H1 (cell line): ENCODE measurements around the gene GPC2. TPM values are rescaled to one million over a fixed set of nuclear protein-coding genes. Genes with fewer than 3 reads are reported as not detected.

Experiments
- CTCF ChIA-PET: fragments of 300-600 bp; sonication (Branson Sonifier 250); formaldehyde crosslinking; loops from one replicate; lab custom pipeline; 2021; ENCODE audit not compliant: partially characterized antibody; lab: Charles Lee
- POLR2A ChIA-PET: fragments of 300-600 bp; sonication (Branson Sonifier 250); formaldehyde crosslinking; loops from one replicate; lab custom pipeline; 2021; ENCODE audit warnings: inconsistent platforms; ENCODE audit not compliant: partially characterized antibody; lab: Charles Lee
- DNase-seq, 2 experiments: peaks; one replicate each; pipeline versions ENCODE4 v3.0.0 to v3.0.0-alpha.2; 2010 to 2022; ENCODE audit warnings: low spot score in 2 of 2, low read depth in 1 of 2, mixed read lengths in 1 of 2
- FAIRE-seq: peaks from 2 replicates; lab custom pipeline; 2011; peaks lifted over from hg19 to GRCh38; lab: Jason Lieb, UNC
- H2AFZ ChIP-seq: 2 replicates; pipeline ENCODE4 v1.8.1; 2012; ENCODE audit warnings: low read length, inconsistent platforms
- H2AK5ac ChIP-seq: 2 replicates; pipeline ENCODE4 v1.6.1; 2013; ENCODE audit warnings: low read depth, low read length
- H2BK120ac ChIP-seq: replicated peaks from 2 replicates; pipeline ENCODE3; 2013; ENCODE audit warnings: low read depth, low read length, inconsistent platforms
- H2BK12ac ChIP-seq: 2 replicates; pipeline ENCODE4 v1.6.1; 2013; ENCODE audit warnings: low read depth, low read length
- H2BK15ac ChIP-seq: 2 replicates; pipeline ENCODE4 v1.6.1; 2013; ENCODE audit warnings: low read length
- H2BK20ac ChIP-seq: 2 replicates; pipeline ENCODE4 v1.6.1; 2013; ENCODE audit warnings: low read length
- H2BK5ac ChIP-seq: 2 replicates; pipeline ENCODE4 v1.6.1; 2013; ENCODE audit warnings: low read depth, low read length
- H3K14ac ChIP-seq: 2 replicates; pipeline ENCODE4 v1.6.1; 2013; ENCODE audit warnings: inconsistent platforms; ENCODE audit not compliant: insufficient read length
- H3K18ac ChIP-seq: 2 replicates; pipeline ENCODE4 v1.6.1; 2013; ENCODE audit warnings: low read length; ENCODE audit errors: extremely low read depth
- H3K23ac ChIP-seq: 2 replicates; pipeline ENCODE4 v1.6.1; 2013; ENCODE audit warnings: inconsistent platforms; ENCODE audit not compliant: insufficient read length
- H3K23me2 ChIP-seq: 2 replicates; pipeline ENCODE4 v1.6.1; 2013; ENCODE audit warnings: low read depth, low read length
- H3K27ac ChIP-seq: 2 replicates; pipeline ENCODE4 v1.6.1; 2011; ENCODE audit warnings: low read depth, low read length, inconsistent platforms
- H3K27me3 ChIP-seq, 4 experiments: replicated peaks in 1 of 4; 1 replicate in 1 of 4; 2 replicates in 3 of 4; pipeline versions ENCODE4 v1.6.1 to v1.8.1; 2011 to 2013; ENCODE audit warnings: low read length in 3 of 4, mild to moderate bottlenecking in 3 of 4, inconsistent platforms in 2 of 4, mixed read lengths in 2 of 4, moderate library complexity in 1 of 4; ENCODE audit not compliant: control insufficient read depth in 3 of 4, insufficient read depth in 3 of 4; ENCODE audit errors: extremely low read depth in 1 of 4
- H3K36me3 ChIP-seq, 4 experiments: 2 replicates each; pipeline versions ENCODE4 v1.6.1 to v1.8.1; 2011 to 2013; ENCODE audit warnings: mild to moderate bottlenecking in 4 of 4, low read length in 3 of 4, moderate library complexity in 2 of 4, control low read depth in 1 of 4, inconsistent platforms in 1 of 4; ENCODE audit not compliant: insufficient read depth in 4 of 4, control insufficient read depth in 2 of 4
- H3K4ac ChIP-seq: replicated peaks from 2 replicates; pipeline ENCODE3; 2013; ENCODE audit warnings: low read length, low read depth, mixed read lengths, inconsistent platforms; ENCODE audit not compliant: insufficient read length
- H3K4me1 ChIP-seq, 4 experiments: replicated peaks in 1 of 4; 1 replicate in 1 of 4; 2 replicates in 3 of 4; pipeline versions ENCODE4 v1.6.1 to v1.8.1; 2011 to 2013; ENCODE audit warnings: low read length in 3 of 4, inconsistent platforms in 2 of 4, mixed read lengths in 1 of 4; ENCODE audit not compliant: insufficient read depth in 4 of 4, control insufficient read depth in 3 of 4
- H3K4me2 ChIP-seq, 2 experiments: 2 replicates each; pipeline versions ENCODE4 v1.6.1 to v1.8.1; 2011 to 2013; ENCODE audit warnings: low read depth in 2 of 2, low read length in 2 of 2, control low read depth in 1 of 2, inconsistent platforms in 1 of 2, mild to moderate bottlenecking in 1 of 2; ENCODE audit not compliant: insufficient read depth in 1 of 2
- H3K4me3 ChIP-seq, 4 experiments: fragments of 200-600, 300-600 bp in 1 of 4; sonication (generic), shearing (Covaris generic), sonication (Bioruptor Twin) in 1 of 4; 2 replicates each; pipeline versions ENCODE4 v1.5.1 to v1.8.1; 2011 to 2016; ENCODE audit warnings: low read length in 4 of 4, low read depth in 3 of 4, control low read depth in 2 of 4, inconsistent platforms in 2 of 4, mild to moderate bottlenecking in 2 of 4, mixed read lengths in 1 of 4, moderate library complexity in 1 of 4; ENCODE audit not compliant: insufficient read depth in 2 of 4; ENCODE audit errors: extremely low read depth in 1 of 4
- H3K56ac ChIP-seq: replicated peaks from 2 replicates; pipeline ENCODE3; 2013; ENCODE audit warnings: low read depth, mild to moderate bottlenecking, mixed read lengths, low read length, inconsistent platforms; ENCODE audit not compliant: insufficient read length
- H3K79me1 ChIP-seq: 2 replicates; pipeline ENCODE4 v1.6.1; 2013; ENCODE audit warnings: low read depth, low read length, control low read depth
- H3K79me2 ChIP-seq, 2 experiments: 2 replicates each; pipeline versions ENCODE4 v1.6.1 to v1.8.1; 2012 to 2013; ENCODE audit warnings: low read length in 2 of 2, mild to moderate bottlenecking in 2 of 2, inconsistent platforms in 1 of 2; ENCODE audit not compliant: insufficient read depth in 2 of 2, control insufficient read depth in 1 of 2
- H3K9ac ChIP-seq, 4 experiments: replicated peaks in 1 of 4; 1 replicate in 1 of 4; 2 replicates in 3 of 4; pipeline versions ENCODE4 v1.6.1 to v1.8.1; 2011 to 2013; ENCODE audit warnings: low read depth in 3 of 4, low read length in 3 of 4, control low read depth in 2 of 4, mild to moderate bottlenecking in 2 of 4, moderate library complexity in 2 of 4, inconsistent platforms in 1 of 4; ENCODE audit errors: extremely low read depth in 1 of 4
- H3K9me3 ChIP-seq, 2 experiments: 2 replicates each; pipeline versions ENCODE4 v1.6.1 to v1.8.1; 2012 to 2013; ENCODE audit warnings: mild to moderate bottlenecking in 2 of 2, moderate library complexity in 2 of 2, control low read depth in 1 of 2, inconsistent platforms in 1 of 2, low read depth in 1 of 2, low read length in 1 of 2, mixed read lengths in 1 of 2; ENCODE audit not compliant: insufficient read depth in 2 of 2
- H4K20me1 ChIP-seq, 2 experiments: replicated peaks in 1 of 2; 2 replicates each; pipeline versions ENCODE3 to v1.8.1; 2011 to 2013; ENCODE audit warnings: inconsistent platforms in 2 of 2, low read length in 2 of 2, mild to moderate bottlenecking in 1 of 2; ENCODE audit not compliant: insufficient read depth in 2 of 2, control insufficient read depth in 1 of 2
- H4K5ac ChIP-seq: 2 replicates; pipeline ENCODE4 v1.6.1; 2013; ENCODE audit warnings: low read length, low read depth, mixed read lengths, inconsistent platforms; ENCODE audit not compliant: insufficient read length
- H4K8ac ChIP-seq: 2 replicates; pipeline ENCODE4 v1.8.0; 2013; ENCODE audit warnings: mild to moderate bottlenecking, moderate library complexity, low read length, inconsistent platforms; ENCODE audit not compliant: insufficient read depth; ENCODE audit errors: extremely low read depth
- H4K91ac ChIP-seq: replicated peaks from 2 replicates; pipeline ENCODE3; 2013; ENCODE audit warnings: low read length, mixed read lengths, inconsistent platforms; ENCODE audit not compliant: insufficient read length
- BRCA1 ChIP-seq: IDR thresholded peaks from 2 replicates; pipeline ENCODE4 v1.6.1; 2012; ENCODE audit warnings: low read depth, low read length, improper control_type of control experiment
- WGBS, 2 experiments: shearing (Covaris generic) in 1 of 2; methylation state at CpG; one replicate each; pipeline versions ENCODE4 v1.1.6 to v1.1.7; 2013 to 2015; ENCODE audit warnings: low lambda C conversion rate in 2 of 2, mixed read lengths in 2 of 2, inconsistent platforms in 1 of 2, low coverage in 1 of 2, missing lambda C conversion rate in 1 of 2; ENCODE audit not compliant: insufficient replicate concordance in 2 of 2, insufficient coverage in 1 of 2, insufficient read length in 1 of 2; ENCODE audit errors: extremely low coverage in 1 of 2, missing lambda C conversion rate in 1 of 2; 5-methylcytosine and 5-hydroxymethylcytosine counted together
- polyA plus RNA-seq, 7 experiments: library from polyadenylated mRNA; depleted of rRNA in 3 of 7; stranded (reverse) in 5 of 7; unstranded in 2 of 7; fragments of >200 nt in 5 of 7; fragments of 200-250 nt in 2 of 7; gene quantifications; 1 replicate in 5 of 7; 2 replicates in 1 of 7; 4 replicates in 1 of 7; pipeline versions ENCODE4 v1.2.1 to v1.2.3, GENCODE V29; 2011 to 2013; ENCODE audit warnings: missing spikeins in 2 of 7, mixed read lengths in 2 of 7
- total RNA-seq: library from RNA; stranded (reverse); fragmentation: NEBNext Ultra II Directional; extraction: Animal tissue kit (Norgen Biotek cat#: 25700); gene quantifications from 2 replicates; pipeline ENCODE4 v1.2.1, GENCODE V29; 2021

GPC2 gene
- total and polyA plus RNA-seq, 2 of the 8 experiments (the other 6 are each of a cell fraction or from before 2014, with no cell fraction given): 25.3 to 44.8 TPM

GRCh38 chr7:100208911-100209408, 31.8 kb upstream of the GPC2 start:
- H4K5ac ChIP-seq: no peak overlapping the region
- no peaks in the 10 kb centered on the region for H3K79me1 ChIP-seq
- no peak overlapping the region for H2BK15ac ChIP-seq
- H2AFZ ChIP-seq: no peak overlapping the region
- H3K14ac ChIP-seq: no peak overlapping the region
- 0 out of 2 replicates have a peak overlapping the region, but pooled peaks have one; percentile 25 for H2AK5ac ChIP-seq
- peaks cover 0 to 4% (median 2%) of the 10 kb centered on the region in 4 experiments; a peak in 1 of 7 replicates for H3K4me1 ChIP-seq
- H4K8ac ChIP-seq: no peak overlapping the region
- H3K79me2 ChIP-seq: no peaks in the 10 kb centered on the region
- no peak for FAIRE-seq
- no peak overlapping the region for H2BK20ac ChIP-seq
- WGBS, 2 experiments: 82% methylated on average over 6 of the region's 6 CpGs; no CpG with 5 or more reads in 1 of the 2 experiments
- H3K4me3 ChIP-seq: no peak overlapping the region
- no peak overlapping the region for H4K91ac ChIP-seq
- H4K20me1 ChIP-seq: no peaks in the 10 kb centered on the region
- H2BK5ac ChIP-seq: no peak overlapping the region
- ChIA-PET CTCF (interaction anchor here (1.4 to 1.6 kb wide), 2 partner anchors 8 to 77 kb away, joined by 4 to 11 read pairs; no protein-coding TSS in a partner anchor), POLR2A (interaction anchor here (1.1 to 1.6 kb wide), 3 partner anchors 60 to 78 kb away, joined by 3 to 6 read pairs (median 3); partner anchors contain the start of gene LAMTOR4)
- no peak overlapping the region for H2BK12ac ChIP-seq
- H3K4ac ChIP-seq: no peak overlapping the region
- H3K9ac ChIP-seq: no peak overlapping the region
- no peak overlapping the region for H3K23ac ChIP-seq
- H2BK120ac ChIP-seq: no peak overlapping the region
- H3K27me3 ChIP-seq: peaks cover 0 to 14% (median 5%) of the 10 kb centered on the region in 4 experiments; a peak in 6 of 7 replicates
- H3K23me2 ChIP-seq: 0 out of 2 replicates have a peak, but pooled peaks cover 1% of the 10 kb centered on the region
- H3K27ac ChIP-seq: no peak overlapping the region
- no peaks in the 10 kb centered on the region for H3K36me3 ChIP-seq
- no peak overlapping the region for H3K18ac ChIP-seq
- DNase-seq: no peak
- H3K56ac ChIP-seq: no peak overlapping the region
- H3K4me2 ChIP-seq: no peak overlapping the region
- no peaks in the 10 kb centered on the region for H3K9me3 ChIP-seq
- no peak for TF ChIP-seq BRCA1
